SK-N-SH treated with all-trans-retinoic acid at 6 μM for 48 hours (cell line): ENCODE results near the gene PARVG.

ENCODE experiments used
- ATAC-seq: fragments of 200-7000 bp; cut with Tn5 transposase; 3 replicates; pipeline ENCODE4 v1.9.1; 2020; ENCODE audit warnings: mild to moderate bottlenecking, moderate library complexity
- ARNTL ChIP-seq: fragments of 450-650 bp; formaldehyde crosslinking; IDR thresholded peaks from 2 replicates; pipeline ENCODE4 v1.5.0; 2020; ENCODE audit warnings: low read depth, mild to moderate bottlenecking, moderate library complexity, borderline replicate concordance
- CREB5 ChIP-seq: fragments of 250-450 bp; sonication (Bioruptor Pico); IDR thresholded peaks from 2 replicates; pipeline ENCODE4 v1.5.1; 2020; ENCODE audit warnings: low read depth, mild to moderate bottlenecking, moderate library complexity
- CSRNP3 ChIP-seq: fragments of 250-450 bp; sonication (Bioruptor Pico); IDR thresholded peaks from 2 replicates; pipeline ENCODE4 v1.5.1; 2021; ENCODE audit warnings: mild to moderate bottlenecking, moderate library complexity
- GLIS3 ChIP-seq: fragments of 250-450 bp; sonication (Bioruptor Pico); IDR thresholded peaks from 2 replicates; pipeline ENCODE4 v1.5.0; 2020; ENCODE audit warnings: mild to moderate bottlenecking, moderate library complexity
- ISL1 ChIP-seq: fragments of 250-450 bp; sonication (Bioruptor Pico); IDR thresholded peaks from 2 replicates; pipeline ENCODE4 v2.1.2; 2022; ENCODE audit warnings: mild to moderate bottlenecking, moderate library complexity
- PATZ1 ChIP-seq: fragments of 250-450 bp; sonication (Bioruptor Pico); IDR thresholded peaks from 2 replicates; pipeline ENCODE4 v1.8.0; 2020; ENCODE audit warnings: mild to moderate bottlenecking, moderate library complexity, borderline replicate concordance
- POU6F1 ChIP-seq: fragments of 250-450 bp; sonication (Bioruptor Pico); IDR thresholded peaks from 2 replicates; pipeline ENCODE4 v1.8.0; 2021; ENCODE audit warnings: low read depth, mild to moderate bottlenecking, moderate library complexity, borderline replicate concordance
- RARB ChIP-seq: fragments of 250-450 bp; sonication (Bioruptor Pico); IDR thresholded peaks from 2 replicates; pipeline ENCODE4 v1.8.0; 2021; ENCODE audit warnings: mild to moderate bottlenecking, moderate library complexity
- SNAI2 ChIP-seq: fragments of 250-450 bp; sonication (Bioruptor Pico); IDR thresholded peaks from 2 replicates; pipeline ENCODE4 v1.5.0; 2020; ENCODE audit warnings: mild to moderate bottlenecking, moderate library complexity
- TCF4 ChIP-seq: fragments of 250-450 bp; sonication (Bioruptor Pico); IDR thresholded peaks from 2 replicates; pipeline ENCODE4 v1.8.0; 2021; ENCODE audit warnings: mild to moderate bottlenecking, moderate library complexity, borderline replicate concordance
- TOX ChIP-seq: fragments of 250-450 bp; sonication (Bioruptor Pico); IDR thresholded peaks from 2 replicates; pipeline ENCODE4 v1.8.0; 2021; ENCODE audit warnings: mild to moderate bottlenecking, moderate library complexity, borderline replicate concordance
- TSHZ2 ChIP-seq: fragments of 250-450 bp; sonication (Bioruptor Pico); IDR thresholded peaks from 2 replicates; pipeline ENCODE4 v1.5.0; 2020; ENCODE audit warnings: mild to moderate bottlenecking, moderate library complexity
- ZC3H10 ChIP-seq: fragments of 250-450 bp; sonication (Bioruptor Pico); IDR thresholded peaks from 2 replicates; pipeline ENCODE4 v1.5.1; 2021; ENCODE audit warnings: mild to moderate bottlenecking, moderate library complexity
- ZFP30 ChIP-seq: fragments of 450-650 bp; formaldehyde crosslinking; IDR thresholded peaks from 2 replicates; pipeline ENCODE4 v1.5.0; 2022; ENCODE audit warnings: mild to moderate bottlenecking, moderate library complexity
- ZNF565 ChIP-seq: fragments of 450-650 bp; formaldehyde crosslinking; conservative IDR thresholded peaks from 2 replicates; pipeline ENCODE4 v1.5.0; 2020; ENCODE audit warnings: low read depth, mild to moderate bottlenecking, moderate library complexity
- ZNF70 ChIP-seq: fragments of 450-650 bp; formaldehyde crosslinking; IDR thresholded peaks from 2 replicates; pipeline ENCODE4 v1.5.0; 2020; ENCODE audit warnings: mild to moderate bottlenecking, moderate library complexity
- ZNF8 ChIP-seq: fragments of 450-650 bp; formaldehyde crosslinking; IDR thresholded peaks from 2 replicates; pipeline ENCODE4 v1.5.0; 2020; ENCODE audit warnings: mild to moderate bottlenecking, moderate library complexity

PARVG gene

GRCh38 chr22:44144046-44144569, 36.6 kb upstream of the PARVG start (continued):
- TF ChIP-seq POU6F1 (no peak), TCF4 (CRISPR knock-in tag) (no peak), ISL1 (CRISPR knock-in tag) (no peak)
- TF ChIP-seq, all 23 proteins: peak for 0

GRCh38 chr22:44145544-44145943, 35.2 kb upstream of the PARVG start:
- TF ChIP-seq GLIS3 (CRISPR knock-in tag), result no peak
- ATAC-seq, result no peak

GRCh38 chr22:44146088-44146861, 34.5 kb upstream of the PARVG start:
- no peak for TF ChIP-seq CREB5 (CRISPR knock-in tag)
- no peak for TF ChIP-seq ISL1 (CRISPR knock-in tag)
- no peak for TF ChIP-seq ARNTL (CRISPR knock-in tag)
- TF ChIP-seq ZC3H10 (CRISPR knock-in tag), result no peak
- no peak for TF ChIP-seq TCF4 (CRISPR knock-in tag)
- TF ChIP-seq SNAI2, result no peak
- TF ChIP-seq TSHZ2 (CRISPR knock-in tag), result no peak
- TF ChIP-seq ZFP30 (CRISPR knock-in tag), result no peak
- no peak for TF ChIP-seq ZNF565 (CRISPR knock-in tag)
- TF ChIP-seq PATZ1 (CRISPR knock-in tag), result no peak
- ATAC-seq, result no peak

GRCh38 chr22:44147008-44147645, 33.6 kb upstream of the PARVG start:
- TF ChIP-seq TCF4 (CRISPR knock-in tag) (no peak), ZNF70 (no peak), PATZ1 (CRISPR knock-in tag) (no peak), CSRNP3 (no peak), GLIS3 (CRISPR knock-in tag) (no peak), ZC3H10 (CRISPR knock-in tag) (no peak), RARB (CRISPR knock-in tag) (no peak), ZNF565 (CRISPR knock-in tag) (no peak), POU6F1 (no peak), ZNF8 (CRISPR knock-in tag) (no peak), TOX (CRISPR knock-in tag) (no peak), ISL1 (CRISPR knock-in tag) (no peak)
- TF ChIP-seq, all 23 proteins: peak for 0
- no peak for ATAC-seq
